C4-2B (cell line): ENCODE data around the gene ZYG11A.

Experiments
- ZFX ChIP-seq: fragments of 450-650 bp; IDR thresholded peaks from 2 replicates; pipeline ENCODE4 v1.6.1; 2017
- TF ChIP-seq, protein P1 (sequence below): fragments of 450-650 bp; conservative IDR thresholded peaks from 2 replicates; pipeline ENCODE4 v1.5.1; 2017; ENCODE audit warnings: mild to moderate bottlenecking

DNA sequence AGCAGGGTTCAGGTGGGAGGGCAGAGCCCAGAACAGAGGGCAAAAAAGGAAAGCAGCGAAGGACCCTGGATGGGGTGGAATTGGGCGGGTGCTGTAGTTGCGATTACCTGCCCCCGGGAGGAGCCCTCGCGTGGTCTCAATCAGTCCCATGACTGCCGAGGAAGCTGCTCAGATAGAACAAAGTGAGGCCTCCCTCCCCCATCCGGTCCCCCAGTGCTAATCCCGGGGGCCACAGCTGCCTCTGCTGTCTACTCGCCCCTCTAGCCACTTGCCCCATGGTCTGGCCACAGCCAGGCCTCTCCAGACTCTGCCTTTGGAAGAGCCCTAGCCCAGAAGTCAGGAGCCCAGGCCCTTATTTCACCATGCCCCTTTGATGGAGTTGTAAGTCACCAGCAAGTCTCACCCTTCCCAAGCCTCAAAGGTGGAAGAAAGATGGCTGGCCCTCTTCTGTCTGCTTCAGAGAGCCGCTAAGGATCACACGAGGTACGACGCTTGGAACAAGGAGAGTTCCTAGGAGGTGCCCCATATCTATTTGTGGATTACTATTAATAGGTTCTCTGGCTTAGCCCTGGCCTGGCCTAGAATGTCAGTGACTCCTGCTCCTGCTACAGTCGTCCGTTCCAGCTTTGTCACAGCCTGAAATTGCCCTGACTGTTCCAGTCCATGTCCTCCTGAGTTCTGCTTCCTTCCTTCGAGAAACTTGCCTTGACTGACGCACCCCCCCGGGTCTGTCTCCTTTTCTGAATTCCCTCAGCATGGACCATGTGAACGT is 62.6 kb downstream of the ZYG11A start:
- TF ChIP-seq, protein P1, sequence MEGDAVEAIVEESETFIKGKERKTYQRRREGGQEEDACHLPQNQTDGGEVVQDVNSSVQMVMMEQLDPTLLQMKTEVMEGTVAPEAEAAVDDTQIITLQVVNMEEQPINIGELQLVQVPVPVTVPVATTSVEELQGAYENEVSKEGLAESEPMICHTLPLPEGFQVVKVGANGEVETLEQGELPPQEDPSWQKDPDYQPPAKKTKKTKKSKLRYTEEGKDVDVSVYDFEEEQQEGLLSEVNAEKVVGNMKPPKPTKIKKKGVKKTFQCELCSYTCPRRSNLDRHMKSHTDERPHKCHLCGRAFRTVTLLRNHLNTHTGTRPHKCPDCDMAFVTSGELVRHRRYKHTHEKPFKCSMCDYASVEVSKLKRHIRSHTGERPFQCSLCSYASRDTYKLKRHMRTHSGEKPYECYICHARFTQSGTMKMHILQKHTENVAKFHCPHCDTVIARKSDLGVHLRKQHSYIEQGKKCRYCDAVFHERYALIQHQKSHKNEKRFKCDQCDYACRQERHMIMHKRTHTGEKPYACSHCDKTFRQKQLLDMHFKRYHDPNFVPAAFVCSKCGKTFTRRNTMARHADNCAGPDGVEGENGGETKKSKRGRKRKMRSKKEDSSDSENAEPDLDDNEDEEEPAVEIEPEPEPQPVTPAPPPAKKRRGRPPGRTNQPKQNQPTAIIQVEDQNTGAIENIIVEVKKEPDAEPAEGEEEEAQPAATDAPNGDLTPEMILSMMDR: peak; percentile 66
- TF ChIP-seq ZFX: no peak
